SKM-1 treated with dmso at 0.1 percent for 144 hours (cell line): ENCODE data around the gene ZNRF2.
A peak's percentile ranks its signal among the peaks of the same experiment; 100 is the strongest.
"Not testable (repeated sequence)": the region's sequence is repeated elsewhere in the genome, so short reads cannot be mapped to it uniquely, and the experiment has no call there.

Source experiments
- DNase-seq: peaks from one replicate; lab custom pipeline; 2025; ENCODE audit not compliant: unreplicated experiment; lab: John Stamatoyannopoulos, UW

Gene ZNRF2

DNA sequence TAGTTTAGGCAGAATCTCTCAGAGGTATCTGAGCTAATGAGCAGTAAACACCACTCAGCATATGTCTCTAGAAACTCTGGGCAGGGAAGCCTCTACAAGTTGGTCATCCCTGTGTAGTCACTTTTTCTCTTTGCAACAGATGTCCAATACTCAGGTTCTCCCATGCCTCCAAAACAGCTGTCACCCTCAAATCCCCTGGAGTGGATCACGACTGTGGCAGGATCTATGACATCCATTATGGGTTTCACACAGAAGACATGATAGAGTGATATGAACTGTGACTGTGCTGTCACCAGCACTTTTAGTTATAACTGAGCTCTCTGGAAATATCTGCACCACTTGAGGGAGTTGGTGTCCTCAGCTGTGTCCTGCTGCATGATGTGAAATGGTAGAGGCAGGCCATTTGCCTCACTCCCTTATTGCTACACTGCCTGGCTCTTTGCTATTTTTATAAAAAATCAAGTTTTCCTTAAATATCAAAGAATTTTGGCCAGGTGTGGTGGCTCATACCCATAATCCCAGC lies 24.1 kb upstream of the ZNRF2 start:
- DNase-seq, result no peak

DNA sequence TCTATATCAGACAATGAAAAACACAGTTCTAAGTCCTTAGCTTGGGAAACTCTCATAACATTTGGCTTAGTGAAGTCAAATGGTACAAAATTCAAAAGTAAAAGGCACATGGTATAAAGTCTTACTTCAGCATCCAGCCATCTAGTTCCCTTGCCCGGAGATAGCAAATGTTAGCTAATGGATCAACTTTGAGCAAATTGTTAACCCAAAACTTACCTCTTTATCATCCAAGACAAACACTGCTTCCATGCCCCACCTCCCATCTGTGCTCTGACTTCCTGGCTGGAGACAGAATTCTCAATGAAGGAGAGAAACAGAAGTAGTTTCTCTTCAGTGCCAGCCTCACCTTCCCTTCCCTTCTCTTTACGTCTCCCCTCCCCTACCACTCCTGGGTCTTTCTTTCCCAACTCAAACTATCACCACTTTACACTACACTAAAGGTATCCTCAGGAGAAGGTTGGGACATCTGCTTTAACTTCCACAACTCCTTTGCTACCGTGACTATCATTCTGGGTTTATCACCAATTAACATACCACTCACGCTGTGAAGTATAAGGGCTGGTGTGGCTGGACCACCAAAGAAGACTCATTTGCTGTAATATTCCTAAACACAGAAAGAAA lies 21.2 kb upstream of the ZNRF2 start:
- no peak for DNase-seq

DNA sequence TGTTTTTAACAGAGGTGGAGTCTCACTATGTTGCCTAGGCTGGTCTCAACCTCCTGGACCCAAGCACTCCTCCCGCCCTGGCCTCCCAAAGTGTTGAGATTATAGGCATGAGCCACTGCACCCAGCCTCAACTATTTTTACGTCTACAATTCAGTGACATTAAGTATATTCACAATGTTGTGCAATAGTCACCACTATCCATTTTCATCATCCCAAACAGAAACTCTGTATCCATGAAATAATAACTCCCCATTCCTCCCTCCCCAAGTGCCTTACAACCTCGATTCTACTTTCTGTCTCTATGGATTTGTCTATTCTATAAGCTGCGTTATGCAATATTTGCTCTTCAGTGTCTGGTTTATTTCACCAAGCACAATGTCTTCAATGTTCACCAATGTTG lies 20.3 kb upstream of the ZNRF2 start:
- DNase-seq, result no peak

DNA sequence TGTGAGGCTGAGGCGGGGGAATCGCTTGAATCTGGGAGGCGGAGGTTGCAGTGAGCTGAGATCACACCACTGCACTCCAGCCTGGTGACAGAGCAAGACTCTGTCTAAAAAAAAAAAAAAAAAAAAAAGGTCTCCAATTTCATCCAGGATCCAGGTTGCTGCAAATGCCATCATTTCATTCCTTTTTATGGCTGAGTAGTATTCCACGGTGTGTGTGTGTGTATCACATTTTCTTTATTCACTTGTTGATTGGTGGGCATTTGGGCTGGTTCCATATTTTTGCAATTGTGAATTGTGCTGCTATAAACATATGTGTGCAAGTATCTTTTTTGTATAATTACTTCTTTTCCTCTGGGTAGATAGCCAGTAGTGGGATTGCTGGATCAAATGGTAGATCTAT lies 19.2 kb upstream of the ZNRF2 start:
- not testable (repeated sequence) for DNase-seq

DNA sequence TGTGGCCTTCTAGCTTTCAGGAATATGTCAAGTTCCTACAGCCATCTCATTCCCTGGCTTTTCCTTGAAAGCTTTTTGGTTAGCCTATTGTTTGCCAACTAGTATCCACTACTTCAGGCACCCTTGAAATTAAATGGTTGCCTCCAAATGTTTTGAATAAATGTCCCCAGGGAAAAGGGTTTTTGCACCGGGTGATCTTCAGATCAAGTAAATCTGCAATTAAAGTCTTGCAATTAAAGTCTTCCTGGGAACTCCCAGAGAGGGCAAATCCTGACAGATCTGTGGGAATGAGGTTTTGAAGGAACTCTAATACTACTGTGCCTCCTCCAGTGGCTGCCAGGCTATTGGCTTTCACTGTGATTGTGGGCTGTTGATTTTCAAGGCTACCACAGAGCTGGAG lies 17.7 kb upstream of the ZNRF2 start:
- no peak for DNase-seq

DNA sequence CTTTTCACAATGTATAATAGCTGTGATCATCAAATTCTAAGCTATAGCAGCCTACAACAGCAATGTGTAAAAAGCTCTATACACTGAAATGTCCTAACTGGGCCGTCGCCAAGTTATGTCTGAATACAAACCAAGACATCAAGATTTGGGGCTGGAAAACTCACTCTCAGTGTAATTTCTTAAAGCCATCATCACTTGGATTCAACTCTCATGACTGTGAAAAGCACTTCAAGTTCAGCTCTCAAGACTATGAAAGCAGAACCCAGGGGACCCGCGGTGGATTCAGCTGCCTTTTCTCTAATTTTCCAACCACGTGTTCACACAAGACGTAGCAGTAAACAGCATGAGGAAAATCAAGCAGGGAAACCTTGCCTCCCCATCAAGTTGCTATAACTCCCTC lies 15.8 kb upstream of the ZNRF2 start:
- no peak for DNase-seq

DNA sequence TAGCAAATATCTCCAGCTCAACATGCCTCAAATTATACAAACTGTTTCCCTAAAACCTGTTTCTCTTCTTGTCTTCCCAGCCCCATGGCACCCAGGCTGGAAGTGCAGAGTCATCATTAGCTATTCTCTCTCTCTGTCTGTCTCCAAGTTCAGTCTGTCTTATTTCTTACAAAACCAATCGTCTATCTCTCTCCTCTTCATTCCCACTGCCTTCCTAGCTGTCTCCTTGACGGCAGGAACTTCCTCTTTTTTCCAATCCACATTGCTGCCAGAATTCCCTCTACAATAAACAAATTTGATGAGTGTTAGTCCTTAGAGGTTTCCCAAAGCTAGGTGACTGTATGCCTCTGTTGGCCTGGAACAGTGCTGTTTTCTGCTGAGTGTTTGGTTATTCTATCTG lies 14.9 kb upstream of the ZNRF2 start:
- DNase-seq, result no peak

DNA sequence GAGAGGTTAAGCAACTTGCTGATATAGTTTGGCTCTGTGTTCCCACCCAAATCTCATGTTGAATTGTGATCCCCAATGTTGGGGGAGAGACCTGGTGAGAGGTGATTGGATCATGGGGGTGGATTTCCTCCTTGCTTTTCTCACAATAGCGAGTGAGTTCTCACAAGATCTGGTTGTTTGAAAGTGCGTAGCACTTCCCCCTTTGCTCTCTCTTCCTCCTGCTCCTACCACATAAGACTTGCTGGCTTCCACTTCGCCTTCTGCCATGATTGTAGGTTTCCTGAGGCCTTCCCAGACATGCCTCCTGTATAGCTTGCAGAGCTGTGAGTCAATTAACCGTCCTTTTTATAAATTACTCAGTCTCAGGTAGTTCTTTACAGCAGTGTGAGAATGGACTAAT lies 13.5 kb upstream of the ZNRF2 start:
- DNase-seq, result no peak

DNA sequence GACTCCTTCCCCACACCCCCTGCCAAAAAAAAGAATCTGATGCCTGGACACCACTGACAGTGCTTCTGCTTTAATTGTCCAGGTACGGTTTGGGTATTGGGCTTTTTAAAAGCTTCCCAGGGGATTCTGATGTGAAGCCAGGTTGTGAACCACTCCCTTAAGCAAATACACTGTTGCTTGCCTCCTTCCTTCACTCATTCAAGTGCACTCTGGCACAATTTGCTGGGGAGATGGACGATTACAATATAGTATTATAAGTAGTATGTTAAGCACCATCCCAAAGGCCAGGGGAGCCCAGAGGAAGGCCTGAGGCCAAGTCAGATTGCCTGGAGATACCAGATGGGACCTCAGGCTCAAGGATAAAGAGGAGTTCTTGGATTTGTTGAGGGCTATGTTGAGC lies 12.3 kb upstream of the ZNRF2 start:
- no peak for DNase-seq

DNA sequence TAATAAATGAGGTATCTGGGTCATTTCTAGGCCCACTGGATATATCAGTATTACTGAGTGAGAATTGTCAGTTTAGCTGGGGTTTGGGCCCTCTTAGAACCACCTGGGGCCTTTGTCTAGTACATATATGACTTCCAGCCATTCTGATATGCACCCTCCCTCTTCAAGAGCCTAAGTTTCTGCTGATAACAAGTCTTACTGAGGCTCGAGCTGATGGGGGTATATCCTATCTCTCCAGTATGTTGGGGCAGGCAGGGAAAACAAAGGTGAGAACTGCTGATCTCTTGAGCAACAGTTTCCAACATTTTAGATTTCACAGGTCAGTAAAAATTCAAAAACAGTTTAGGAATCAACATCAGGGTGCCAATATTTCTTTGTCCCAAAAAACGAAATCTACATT lies 10.8 kb upstream of the ZNRF2 start:
- no peak for DNase-seq

DNA sequence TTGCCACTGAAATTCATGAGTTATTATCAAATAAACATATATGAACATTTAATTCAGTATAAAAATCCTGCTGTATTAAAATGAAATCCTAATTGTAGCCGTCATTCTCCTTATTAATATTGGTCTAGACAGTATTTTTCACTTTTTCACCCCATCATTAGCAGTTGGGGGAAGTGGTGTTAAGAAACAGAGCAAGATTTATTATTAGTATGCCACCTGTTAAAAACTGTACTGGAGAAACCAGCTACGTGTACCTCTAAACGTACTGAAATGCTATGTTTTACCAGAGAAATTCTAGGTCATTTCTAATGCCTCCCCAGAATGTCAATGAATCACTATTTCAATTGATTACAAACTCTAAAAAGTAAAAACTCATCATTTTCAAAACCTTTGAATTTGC lies 9.8 kb upstream of the ZNRF2 start:
- DNase-seq, result no peak

DNA sequence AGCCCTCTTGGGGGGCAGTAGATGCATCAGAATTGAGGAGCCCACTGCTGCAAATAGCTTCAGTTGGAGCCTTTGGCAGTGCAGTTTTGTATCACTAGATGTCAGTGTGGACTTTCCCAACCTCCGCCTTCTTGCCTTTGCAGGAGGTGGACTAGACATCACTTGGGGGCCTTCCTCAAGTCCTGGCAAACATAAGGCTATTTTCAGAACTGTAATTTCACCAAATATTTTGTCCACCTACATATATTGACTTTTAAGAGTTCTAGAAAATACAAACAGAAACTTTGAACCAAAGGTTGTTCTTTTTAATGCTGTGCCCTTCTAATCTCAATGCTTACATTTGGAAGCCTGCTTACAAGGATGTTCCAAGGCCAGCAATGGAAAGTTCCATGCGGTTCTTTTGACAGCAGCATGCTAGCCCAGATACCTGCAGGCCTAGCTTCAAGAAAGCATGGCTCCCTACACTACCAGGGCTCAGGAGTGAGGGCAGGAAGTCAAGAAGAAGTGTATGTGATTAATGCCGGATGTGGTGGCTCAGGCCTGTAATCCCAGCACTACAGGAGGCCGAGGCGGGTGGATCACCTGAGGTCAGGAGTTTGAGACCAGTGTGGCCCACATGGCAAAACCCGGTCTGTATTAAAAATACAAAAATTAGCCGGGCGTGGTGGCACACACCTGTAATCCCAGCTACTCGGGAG lies 8.0 kb upstream of the ZNRF2 start:
- DNase-seq, result peak; percentile 8

DNA sequence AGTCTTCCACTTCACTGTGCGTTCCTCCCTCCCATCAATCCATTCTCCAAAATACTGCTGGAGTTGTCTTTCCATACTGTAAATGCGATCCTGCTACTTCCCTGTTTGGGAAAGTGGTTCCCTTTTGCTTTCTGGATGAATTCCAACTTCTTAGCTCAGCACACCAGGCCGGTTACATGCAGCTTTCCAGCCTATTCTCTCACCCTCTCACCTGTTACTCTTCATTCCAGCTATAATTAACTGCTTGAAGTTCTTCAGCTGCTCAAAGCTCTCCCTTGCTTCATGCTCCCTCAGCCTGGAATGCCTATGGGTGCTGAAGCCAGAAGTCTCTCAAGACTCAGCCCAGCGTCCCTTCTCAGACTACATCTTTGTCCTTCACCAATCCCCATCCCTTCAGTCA lies 6.0 kb upstream of the ZNRF2 start:
- no peak for DNase-seq

DNA sequence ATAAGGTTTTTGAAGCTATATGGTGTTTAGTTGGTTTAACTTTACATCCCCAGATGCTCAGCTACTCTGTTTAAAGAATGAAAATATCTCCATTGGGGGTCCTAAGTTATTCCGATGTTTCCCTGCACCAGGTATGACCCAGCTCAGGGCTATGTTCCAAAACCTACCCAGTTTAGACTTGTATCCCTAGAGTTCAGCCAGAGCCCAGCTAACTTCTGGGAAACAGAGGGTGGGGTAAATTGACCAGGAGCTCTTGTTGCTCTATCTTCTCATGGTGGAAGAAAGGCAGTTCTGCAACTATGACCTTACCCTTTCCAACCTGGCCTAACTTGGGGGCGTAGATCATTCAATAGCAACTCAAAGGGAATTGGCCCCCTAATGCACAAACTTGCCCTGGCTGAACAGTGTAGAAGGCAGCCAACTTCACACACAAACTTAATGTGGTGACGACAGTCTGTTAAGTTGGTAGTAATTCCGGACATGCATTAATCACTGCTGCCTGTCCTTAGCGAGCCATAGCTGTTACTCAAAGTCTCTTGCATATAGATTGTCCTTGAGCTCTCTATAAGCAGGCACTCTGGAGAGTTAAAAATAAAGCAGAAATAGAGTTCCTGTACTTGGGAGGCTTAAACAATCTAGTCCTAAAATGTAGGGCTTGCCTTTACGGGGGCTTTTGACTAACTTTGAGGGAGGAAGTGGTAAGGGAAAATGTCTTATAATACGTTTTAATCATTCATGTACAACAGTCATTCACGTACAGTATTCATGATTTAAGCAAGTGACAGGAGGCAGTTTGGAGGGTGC lies 5.3 kb upstream of the ZNRF2 start:
- no peak for DNase-seq

DNA sequence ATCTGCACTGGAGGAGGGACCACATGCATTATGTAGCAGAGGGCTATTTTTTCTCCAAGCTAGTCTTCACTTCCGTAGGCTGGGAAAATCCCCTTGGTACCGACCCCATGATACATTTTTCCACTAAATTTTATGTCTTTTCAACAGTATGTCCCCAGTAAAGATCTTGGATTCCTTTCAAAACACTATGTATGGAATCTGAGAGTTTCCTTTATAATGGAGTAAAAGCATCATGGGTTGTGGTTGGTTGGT lies 4.8 kb upstream of the ZNRF2 start:
- DNase-seq, result no peak

DNA sequence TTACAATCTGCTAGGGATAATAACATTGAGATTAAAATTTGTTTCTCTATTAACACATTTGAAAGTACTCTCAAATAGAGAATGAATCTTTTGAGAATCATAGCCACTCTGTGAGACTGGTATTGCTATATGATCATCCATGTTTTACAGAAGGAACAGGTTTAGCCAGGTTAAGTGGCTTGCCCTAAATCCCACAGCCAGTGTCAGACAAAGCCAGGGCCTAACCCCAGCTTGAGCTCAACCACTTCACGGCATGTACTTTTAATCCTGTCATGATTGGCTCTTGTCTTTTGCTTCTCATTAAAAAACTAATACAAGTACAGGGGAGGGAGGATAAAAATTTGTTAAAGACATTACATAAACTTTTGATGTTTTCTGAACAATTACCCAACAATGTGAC lies 3.8 kb upstream of the ZNRF2 start:
- DNase-seq, result no peak

DNA sequence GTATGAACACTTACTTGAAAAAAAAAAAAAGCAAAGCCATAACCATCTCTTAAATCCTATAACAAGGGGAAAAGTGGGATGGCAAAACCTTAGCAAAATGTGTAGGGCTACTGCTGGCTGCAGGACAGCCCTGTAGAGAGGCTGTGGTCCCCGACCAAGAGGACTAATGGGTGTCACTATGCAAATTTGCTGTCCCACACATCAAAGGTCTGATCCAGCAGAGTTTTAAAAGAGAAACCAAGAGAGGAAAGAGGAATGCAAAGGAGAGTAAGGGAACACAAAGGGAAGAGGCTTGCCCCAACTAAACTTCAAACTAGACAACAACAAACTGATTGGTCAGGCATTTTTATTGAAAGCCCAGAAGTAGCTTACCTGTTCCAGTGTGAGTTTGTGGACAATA lies 3.1 kb upstream of the ZNRF2 start:
- DNase-seq, result no peak

DNA sequence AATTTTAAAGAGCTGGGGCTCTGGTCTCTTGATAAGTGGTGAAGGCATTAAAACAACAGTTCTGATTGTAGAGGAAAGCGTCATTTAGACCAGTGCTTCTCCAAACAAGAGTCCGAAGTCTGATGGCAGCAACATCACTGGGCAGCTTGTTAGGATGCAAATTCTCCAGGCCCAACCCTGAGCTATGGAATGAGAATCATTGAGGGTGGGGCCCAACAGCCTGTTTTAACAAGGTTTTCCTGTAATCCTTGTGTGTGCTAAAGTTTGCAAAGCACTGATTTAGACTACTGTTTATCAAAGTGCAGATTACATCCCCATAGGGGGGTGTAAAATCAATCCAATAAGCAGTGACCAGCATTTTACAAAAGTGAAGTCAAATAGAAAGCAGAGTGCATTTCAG lies 2.6 kb upstream of the ZNRF2 start:
- no peak for DNase-seq

DNA sequence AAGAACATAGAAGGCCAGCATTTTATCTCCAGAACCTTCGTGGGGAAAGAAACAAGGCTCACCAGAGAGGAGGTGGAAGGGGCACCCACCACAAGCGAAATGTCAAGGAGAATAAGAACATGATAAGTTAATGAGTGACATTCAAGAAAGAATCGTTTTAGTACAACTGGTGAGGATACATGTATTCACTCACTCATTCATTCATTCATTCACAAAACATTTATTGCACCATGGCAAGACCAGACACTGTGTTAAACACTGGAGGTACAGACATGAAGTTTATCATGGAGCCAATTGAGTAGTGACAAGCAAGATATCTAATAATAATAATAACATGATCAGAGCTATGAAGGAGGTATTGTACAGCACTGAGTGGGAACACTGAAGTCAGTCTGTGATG lies 1.7 kb upstream of the ZNRF2 start:
- DNase-seq, result no peak

DNA sequence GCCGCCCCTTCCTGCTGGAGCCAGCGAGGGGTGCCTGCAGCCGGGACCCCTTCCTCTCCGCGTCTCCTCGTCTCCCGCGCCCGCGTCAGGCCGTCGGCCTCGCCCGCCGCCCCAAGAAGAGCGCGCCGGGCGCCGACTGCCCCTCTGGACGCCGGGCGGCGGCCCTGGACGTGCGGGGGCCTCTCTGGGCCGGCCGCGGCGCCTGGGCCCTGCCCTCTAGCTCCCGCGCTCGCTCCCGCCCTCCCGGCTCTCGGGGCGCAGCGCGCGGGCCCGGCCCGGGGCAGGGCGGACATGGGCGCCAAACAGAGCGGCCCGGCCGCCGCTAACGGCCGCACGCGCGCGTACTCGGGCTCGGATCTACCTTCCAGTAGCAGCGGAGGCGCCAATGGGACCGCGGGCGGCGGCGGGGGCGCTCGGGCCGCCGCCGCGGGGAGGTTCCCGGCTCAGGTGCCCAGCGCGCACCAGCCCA lies 704 bp downstream of the ZNRF2 start:
- DNase-seq, result no peak

DNA sequence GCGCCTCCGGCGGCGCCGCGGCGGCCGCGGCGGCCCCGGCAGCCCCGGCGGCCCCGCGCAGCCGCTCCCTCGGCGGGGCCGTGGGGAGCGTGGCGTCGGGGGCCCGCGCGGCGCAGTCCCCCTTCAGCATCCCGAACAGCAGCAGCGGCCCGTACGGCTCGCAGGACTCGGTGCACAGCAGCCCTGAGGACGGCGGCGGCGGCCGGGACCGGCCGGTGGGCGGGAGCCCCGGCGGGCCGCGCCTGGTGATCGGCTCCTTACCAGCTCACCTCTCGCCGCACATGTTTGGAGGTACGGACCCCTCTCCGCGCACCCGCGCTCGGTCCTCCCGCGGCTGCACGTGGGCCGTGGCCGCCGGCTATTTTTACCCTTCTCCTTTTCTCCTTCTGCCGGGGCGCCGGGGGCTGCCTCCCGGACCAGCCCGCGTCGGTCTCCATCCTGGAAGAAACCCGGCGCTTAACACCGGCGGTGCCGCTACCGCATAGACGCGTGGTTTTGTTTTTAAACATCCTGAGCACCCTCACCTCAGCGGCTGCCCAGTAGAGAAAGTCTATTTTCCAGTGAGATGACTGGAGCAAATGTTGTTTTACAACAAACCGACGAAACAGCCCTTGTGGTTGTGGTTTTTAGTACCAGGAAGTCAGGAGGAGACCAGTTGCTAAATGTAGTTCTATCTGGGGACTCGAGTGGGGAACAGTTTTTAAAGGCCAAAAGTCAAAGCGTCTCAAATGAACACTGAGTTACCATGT lies 1.3 kb downstream of the ZNRF2 start:
- peak; percentile 90 for DNase-seq

DNA sequence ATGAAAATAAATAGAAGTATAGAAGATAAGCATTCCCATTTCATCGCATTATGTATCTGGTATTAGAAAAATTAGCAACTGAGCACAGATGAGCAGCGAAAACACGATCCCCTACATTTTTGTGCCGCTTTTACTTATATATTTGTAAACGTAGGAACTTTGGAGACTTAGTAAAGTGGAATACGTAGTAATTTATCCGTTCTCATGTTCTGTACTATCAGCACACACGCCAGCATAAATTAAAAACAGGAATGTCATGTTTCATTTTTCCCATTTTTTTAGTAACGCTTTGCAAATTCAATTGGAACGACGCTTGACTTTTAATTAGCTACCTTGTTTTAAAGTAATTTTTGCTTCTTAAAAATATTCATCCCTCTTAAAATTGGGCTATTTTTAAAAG lies 2.4 kb downstream of the ZNRF2 start:
- DNase-seq, result no peak
